AG08396 (cell line): ENCODE measurements around the gene STAP1.
"Not testable (repeated sequence)": the region's sequence is repeated elsewhere in the genome, so short reads cannot be mapped to it uniquely, and the experiment has no call there.

Experiments used
- DNase-seq: peaks from one replicate; pipeline ENCODE4 v3.0.0; 2012; ENCODE audit warnings: low spot score, mixed read lengths

The STAP1 gene

GRCh38 chr4:67624939-67625338 lies 66.4 kb downstream of the STAP1 start:
- no peak for DNase-seq

GRCh38 chr4:67632492-67632891 lies 74.0 kb downstream of the STAP1 start:
- no peak for DNase-seq

- no peak for DNase-seq
Observed at GRCh38 chr4:67634741-67635140, 76.2 kb downstream of the STAP1 start.

GRCh38 chr4:67635331-67635730 lies 76.8 kb downstream of the STAP1 start:
- no peak for DNase-seq

GRCh38 chr4:67636978-67637377 lies 78.5 kb downstream of the STAP1 start:
- not testable (repeated sequence) for DNase-seq

GRCh38 chr4:67638136-67638535 lies 79.6 kb downstream of the STAP1 start:
- no peak for DNase-seq

GRCh38 chr4:67651536-67651935 lies 93.0 kb downstream of the STAP1 start:
- no peak for DNase-seq
